Measurements from ENCODE around the gene FAM50A. TPM values are rescaled to one million over a fixed set of nuclear protein-coding genes. Genes with fewer than 3 reads are reported as not detected.

The FAM50A gene
- total RNA-seq, 3 donors from 2014 or later (not counting 1 experiment from before 2014, with no cell fraction given), result 48.9 to 63.2 (median 54.1) TPM

GRCh38 chrX:154471839-154472684, 28.1 kb downstream of the FAM50A start:
- H3K36me3 Mint-ChIP-seq, result no peaks in the 10 kb centered on the region
- no peak overlapping the region for H3K4me3 Mint-ChIP-seq
- peaks cover 10% of the 10 kb centered on the region for H3K36me3 ChIP-seq (ENCODE audit: control insufficient read depth, insufficient read depth, low read length)
- no peaks in the 10 kb centered on the region for H3K4me1 Mint-ChIP-seq
- H3K9me3 ChIP-seq (ENCODE audit: control insufficient read depth, insufficient read depth, low read length), result no peaks in the 10 kb centered on the region
- 94% methylated on average over 22 of the region's 23 CpGs for WGBS (ENCODE audit: insufficient coverage)
- no peak for DNase-seq
- H3K9me3 Mint-ChIP-seq, result no peaks in the 10 kb centered on the region
- intact Hi-C loops (cut with micrococcal nuclease), result no loop called here
- no peak for TF ChIP-seq CTCF (IDR thresholded peaks at IDR 0.05)
- no peak overlapping the region for H3K27ac ChIP-seq (ENCODE audit: low read length)
- no peak for ATAC-seq
- H3K27me3 ChIP-seq (ENCODE audit: control insufficient read depth, insufficient read depth, low read length), result no peaks in the 10 kb centered on the region
- H3K27me3 Mint-ChIP-seq (ENCODE audit: low read depth in 2 of 2), result no peaks in the 10 kb centered on the region
- H3K4me1 ChIP-seq (ENCODE audit: control insufficient read depth, insufficient read depth, low read length), result no peaks in the 10 kb centered on the region
- no peak overlapping the region for H3K4me3 ChIP-seq (ENCODE audit: low read length)
- H3K27ac Mint-ChIP-seq, result no peak overlapping the region

GRCh38 chrX:154472685-154473632, 29.0 kb downstream of the FAM50A start:
- H3K27me3 Mint-ChIP-seq (ENCODE audit: low read depth in 2 of 2), result no peaks in the 10 kb centered on the region
- Histone ChIP-seq H3K9me3 (ENCODE audit: control insufficient read depth, insufficient read depth, low read length) (no peaks in the 10 kb centered on the region), H3K4me1 (ENCODE audit: control insufficient read depth, insufficient read depth, low read length) (peaks cover 3% of the 10 kb centered on the region), H3K27me3 (ENCODE audit: control insufficient read depth, insufficient read depth, low read length) (no peaks in the 10 kb centered on the region), H3K4me3 (ENCODE audit: low read length) (no peak overlapping the region), H3K27ac (ENCODE audit: low read length) (no peak overlapping the region), H3K36me3 (ENCODE audit: control insufficient read depth, insufficient read depth, low read length) (peaks cover 7% of the 10 kb centered on the region)
- 86% methylated on average over 27 of the region's 28 CpGs for WGBS (ENCODE audit: insufficient coverage)
- ATAC-seq (no peak), DNase-seq (no peak)
- no peaks in the 10 kb centered on the region for H3K9me3 Mint-ChIP-seq
- intact Hi-C loops (cut with micrococcal nuclease), result no loop called here
- no peak overlapping the region for H3K4me3 Mint-ChIP-seq
- TF ChIP-seq CTCF (IDR thresholded peaks at IDR 0.05), result no peak
- no peaks in the 10 kb centered on the region for H3K36me3 Mint-ChIP-seq
- no peak overlapping the region for H3K27ac Mint-ChIP-seq
- H3K4me1 Mint-ChIP-seq, result no peaks in the 10 kb centered on the region

DNA sequence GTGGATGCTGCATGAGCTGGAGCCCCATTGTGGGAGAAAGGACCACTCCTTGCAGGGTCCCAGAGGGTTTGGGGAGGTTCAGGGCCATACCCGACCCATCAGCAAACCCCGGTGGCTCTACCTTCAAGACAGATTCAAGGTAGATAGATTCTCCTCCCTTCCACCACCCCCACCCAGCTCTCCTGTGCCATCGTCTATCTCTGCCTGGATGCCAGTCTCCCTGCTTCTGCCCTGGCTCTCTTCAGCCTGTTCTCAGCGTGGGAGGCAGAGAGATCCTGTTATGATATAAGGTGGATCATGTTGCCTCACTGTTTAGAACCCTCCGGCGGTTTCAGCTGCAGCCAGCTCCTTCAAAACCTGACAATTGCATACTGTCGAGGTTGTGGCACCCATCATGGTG, 29.7 kb downstream of the FAM50A start:
- Mint-ChIP-seq H3K36me3 (no peaks in the 10 kb centered on the region), H3K9me3 (no peaks in the 10 kb centered on the region), H3K4me1 (no peaks in the 10 kb centered on the region), H3K27me3 (ENCODE audit: low read depth in 2 of 2) (no peaks in the 10 kb centered on the region), H3K27ac (no peak overlapping the region), H3K4me3 (no peak overlapping the region)
- intact Hi-C loops (cut with micrococcal nuclease), result no loop called here
- peaks cover 7% of the 10 kb centered on the region for H3K36me3 ChIP-seq (ENCODE audit: control insufficient read depth, insufficient read depth, low read length)
- H3K9me3 ChIP-seq (ENCODE audit: control insufficient read depth, insufficient read depth, low read length), result no peaks in the 10 kb centered on the region
- TF ChIP-seq CTCF (IDR thresholded peaks at IDR 0.05), result no peak
- WGBS (ENCODE audit: insufficient coverage), result 100% methylated on average over 1 of the region's 7 CpGs
- ATAC-seq (no peak), DNase-seq (no peak)
- H3K27me3 ChIP-seq (ENCODE audit: control insufficient read depth, insufficient read depth, low read length), result no peaks in the 10 kb centered on the region
- no peak overlapping the region for H3K4me3 ChIP-seq (ENCODE audit: low read length)
- H3K27ac ChIP-seq (ENCODE audit: low read length), result no peak overlapping the region
- peaks cover 9% of the 10 kb centered on the region for H3K4me1 ChIP-seq (ENCODE audit: control insufficient read depth, insufficient read depth, low read length)
